HG02852 (cell line): ENCODE data around the gene ZMYM5.
"Not testable (repeated sequence)": the region's sequence is repeated elsewhere in the genome, so short reads cannot be mapped to it uniquely, and the experiment has no call there.

Source experiments
- ATAC-seq: cut with Tn5 transposase; IDR thresholded peaks from one replicate; pipeline ENCODE4 v1.9.1; 2021; ENCODE audit warnings: mild to moderate bottlenecking, moderate library complexity; ENCODE audit not compliant: unreplicated experiment

The ZMYM5 gene

GRCh38 chr13:19863323-19864023 is at the start of gene ZMYM5:
Gene ZMYM5 (minus strand): TSS chr13:19863649. CDS start chr13:19852180, 11,469 bp downstream.
- peak; percentile 78 for ATAC-seq

GRCh38 chr13:19910336-19911072 is 47.1 kb upstream of the ZMYM5 start:
- no peak for ATAC-seq

GRCh38 chr13:19908350-19908986 is 45.0 kb upstream of the ZMYM5 start:
- no peak for ATAC-seq

- ATAC-seq = not testable (repeated sequence)
These were observed 42.2 kb upstream of the ZMYM5 start for GRCh38 chr13:19905487-19906195.

- no peak for ATAC-seq
These were observed 26.6 kb upstream of the ZMYM5 start for GRCh38 chr13:19890030-19890429.

GRCh38 chr13:19888799-19889198 is 25.4 kb upstream of the ZMYM5 start:
- no peak for ATAC-seq

- ATAC-seq = no peak
These were observed 18.8 kb upstream of the ZMYM5 start for GRCh38 chr13:19882231-19882630.

GRCh38 chr13:19881641-19882040 is 18.2 kb upstream of the ZMYM5 start:
- ATAC-seq = no peak

GRCh38 chr13:19864746-19865309 is 1.4 kb upstream of the ZMYM5 start:
- peak; percentile 1 for ATAC-seq

- ATAC-seq = peak; percentile 28
These were observed 736 bp upstream of the ZMYM5 start for GRCh38 chr13:19864024-19864745.

GRCh38 chr13:19862481-19863313 is 752 bp downstream of the ZMYM5 start:
- ATAC-seq = no peak

GRCh38 chr13:19861762-19862161 is 1.7 kb downstream of the ZMYM5 start:
- no peak for ATAC-seq

- no peak for ATAC-seq
These were observed 2.4 kb downstream of the ZMYM5 start for GRCh38 chr13:19860884-19861655.

GRCh38 chr13:19857637-19858036 is 5.8 kb downstream of the ZMYM5 start:
- not testable (repeated sequence) for ATAC-seq

- no peak for ATAC-seq
These were observed 10.7 kb downstream of the ZMYM5 start for GRCh38 chr13:19852766-19853165.

- ATAC-seq = no peak
These were observed 17.7 kb downstream of the ZMYM5 start for GRCh38 chr13:19845758-19846157.

GRCh38 chr13:19838865-19839275 is 24.6 kb downstream of the ZMYM5 start:
- ATAC-seq = no peak

GRCh38 chr13:19836472-19836871 is 27.0 kb downstream of the ZMYM5 start:
- ATAC-seq = no peak

- no peak for ATAC-seq
These were observed 28.7 kb downstream of the ZMYM5 start for GRCh38 chr13:19834704-19835103.
